Activated CD4-positive, alpha-beta T cell treated with anti-CD3 and anti-CD28 coated beads, Interleukin-2, amount 50 U/mL, for 48 hours (primary cell): ENCODE data around the gene GOLGA2.

Source experiments
- DNase-seq, 2 experiments: peaks; one replicate each; pipeline ENCODE4 v3.0.0-alpha.2; 2020

The GOLGA2 gene, protein sequence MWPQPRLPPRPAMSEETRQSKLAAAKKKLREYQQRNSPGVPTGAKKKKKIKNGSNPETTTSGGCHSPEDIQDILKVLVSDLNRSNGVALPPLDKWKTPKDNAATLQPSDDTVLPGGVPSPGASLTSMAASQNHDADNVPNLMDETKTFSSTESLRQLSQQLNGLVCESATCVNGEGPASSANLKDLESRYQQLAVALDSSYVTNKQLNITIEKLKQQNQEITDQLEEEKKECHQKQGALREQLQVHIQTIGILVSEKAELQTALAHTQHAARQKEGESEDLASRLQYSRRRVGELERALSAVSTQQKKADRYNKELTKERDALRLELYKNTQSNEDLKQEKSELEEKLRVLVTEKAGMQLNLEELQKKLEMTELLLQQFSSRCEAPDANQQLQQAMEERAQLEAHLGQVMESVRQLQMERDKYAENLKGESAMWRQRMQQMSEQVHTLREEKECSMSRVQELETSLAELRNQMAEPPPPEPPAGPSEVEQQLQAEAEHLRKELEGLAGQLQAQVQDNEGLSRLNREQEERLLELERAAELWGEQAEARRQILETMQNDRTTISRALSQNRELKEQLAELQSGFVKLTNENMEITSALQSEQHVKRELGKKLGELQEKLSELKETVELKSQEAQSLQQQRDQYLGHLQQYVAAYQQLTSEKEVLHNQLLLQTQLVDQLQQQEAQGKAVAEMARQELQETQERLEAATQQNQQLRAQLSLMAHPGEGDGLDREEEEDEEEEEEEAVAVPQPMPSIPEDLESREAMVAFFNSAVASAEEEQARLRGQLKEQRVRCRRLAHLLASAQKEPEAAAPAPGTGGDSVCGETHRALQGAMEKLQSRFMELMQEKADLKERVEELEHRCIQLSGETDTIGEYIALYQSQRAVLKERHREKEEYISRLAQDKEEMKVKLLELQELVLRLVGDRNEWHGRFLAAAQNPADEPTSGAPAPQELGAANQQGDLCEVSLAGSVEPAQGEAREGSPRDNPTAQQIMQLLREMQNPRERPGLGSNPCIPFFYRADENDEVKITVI

DNA sequence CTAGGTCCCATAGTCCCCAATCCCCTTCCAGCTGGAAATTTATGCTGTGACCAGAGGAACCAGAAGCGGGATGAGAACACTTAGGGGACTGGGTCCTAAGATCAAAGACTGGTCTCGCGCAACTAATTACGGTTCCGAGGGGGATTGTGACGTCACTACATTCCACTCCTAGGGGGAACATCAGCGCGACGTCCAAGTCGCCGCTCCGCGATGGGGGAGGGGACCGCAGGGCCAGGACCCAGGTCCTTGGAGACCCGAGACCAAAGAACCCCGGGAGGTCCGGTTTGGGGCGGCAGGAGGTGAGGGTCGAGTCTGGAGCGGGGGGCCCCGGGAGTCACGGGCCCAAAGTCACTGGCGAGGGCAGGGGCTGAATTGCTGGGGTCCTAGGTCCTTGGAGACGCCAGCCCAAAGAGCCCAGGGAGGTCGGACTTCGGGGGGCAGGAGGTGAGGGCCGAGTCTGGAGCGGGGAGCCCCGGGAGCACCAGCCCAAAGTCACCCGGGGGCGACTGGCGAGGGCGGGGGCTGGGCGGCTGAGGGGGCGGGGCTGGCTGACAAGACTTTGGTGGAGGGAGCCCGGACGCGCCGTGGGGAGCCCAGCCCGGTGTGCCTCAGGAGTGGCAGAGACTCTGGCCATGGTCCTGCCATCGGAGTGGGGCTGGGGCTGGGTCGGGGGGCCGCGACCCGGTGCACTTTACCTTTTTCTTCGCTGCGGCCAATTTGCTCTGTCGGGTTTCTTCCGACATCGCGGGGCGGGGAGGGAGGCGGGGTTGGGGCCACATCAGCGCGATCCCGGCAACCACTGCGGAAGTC lies at the start of gene GOLGA2:
Gene GOLGA2, minus strand, starts transcription at position 810 of the 810 bp plus-strand sequence. Its CDS starts 31 bp downstream, at position 779.
- no peak for DNase-seq

DNA sequence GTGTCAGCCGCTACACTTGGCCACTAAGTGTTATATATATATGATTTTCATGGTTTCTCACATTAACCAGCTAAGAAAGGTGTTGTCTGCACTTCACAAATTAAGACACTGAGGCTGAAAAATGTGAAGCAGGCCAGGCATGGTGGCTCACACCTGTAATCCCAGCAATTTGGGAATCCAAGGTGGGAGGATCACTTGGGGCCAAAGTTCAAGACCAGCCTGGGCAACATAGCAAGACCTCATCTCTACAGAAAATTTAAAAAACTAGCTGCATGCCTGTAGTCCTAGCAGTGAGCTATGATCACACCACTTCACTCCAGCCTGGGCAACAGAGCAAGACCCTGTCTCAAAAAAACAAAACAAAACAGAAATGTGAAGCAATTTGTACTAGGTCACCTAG lies 48.6 kb upstream of the GOLGA2 start:
- DNase-seq = no peak

DNA sequence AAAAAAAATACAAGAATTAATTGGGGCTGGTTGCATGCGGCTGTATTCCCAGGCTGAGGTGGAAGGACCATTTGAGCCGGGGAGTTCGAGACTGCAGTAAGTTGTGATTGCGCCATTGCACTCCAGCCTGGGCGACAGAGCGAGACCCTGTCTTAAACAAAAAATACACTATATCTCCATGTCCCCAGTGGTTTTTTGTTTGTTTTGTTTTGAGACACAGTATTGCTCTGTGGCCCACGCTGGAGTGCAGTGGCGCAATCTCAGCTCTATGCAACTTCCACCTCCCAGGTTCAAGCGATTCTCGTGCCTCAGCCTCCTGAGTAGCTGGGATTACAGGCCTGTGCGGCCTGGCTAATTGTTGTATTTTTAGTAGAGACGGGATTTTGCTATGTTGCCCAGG lies 48.0 kb upstream of the GOLGA2 start:
- DNase-seq = no peak

DNA sequence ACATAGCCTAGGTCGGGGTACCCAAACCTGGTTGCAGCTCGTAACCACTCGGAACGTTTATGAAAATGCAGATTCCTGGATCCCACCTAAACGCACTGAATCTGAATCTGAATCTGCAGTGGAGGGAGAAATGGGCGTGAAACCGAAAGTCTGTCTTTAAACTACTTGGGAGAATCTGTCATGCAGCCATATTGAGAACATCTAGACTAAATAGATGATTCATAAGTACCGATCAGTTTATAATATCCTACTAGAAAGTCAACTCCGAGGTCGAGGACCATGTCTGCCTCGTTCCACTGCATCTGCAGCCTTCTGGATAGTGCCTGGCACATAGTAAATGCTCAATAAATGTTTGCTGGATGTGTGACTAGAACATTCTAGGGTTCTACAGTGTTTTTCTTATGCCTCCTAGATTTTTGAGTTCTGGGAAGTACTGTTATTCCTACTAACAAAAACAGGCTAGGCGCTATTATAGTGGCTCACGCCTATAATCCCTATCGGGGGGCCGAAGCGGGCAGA lies 47.5 kb upstream of the GOLGA2 start:
- DNase-seq = no peak

DNA sequence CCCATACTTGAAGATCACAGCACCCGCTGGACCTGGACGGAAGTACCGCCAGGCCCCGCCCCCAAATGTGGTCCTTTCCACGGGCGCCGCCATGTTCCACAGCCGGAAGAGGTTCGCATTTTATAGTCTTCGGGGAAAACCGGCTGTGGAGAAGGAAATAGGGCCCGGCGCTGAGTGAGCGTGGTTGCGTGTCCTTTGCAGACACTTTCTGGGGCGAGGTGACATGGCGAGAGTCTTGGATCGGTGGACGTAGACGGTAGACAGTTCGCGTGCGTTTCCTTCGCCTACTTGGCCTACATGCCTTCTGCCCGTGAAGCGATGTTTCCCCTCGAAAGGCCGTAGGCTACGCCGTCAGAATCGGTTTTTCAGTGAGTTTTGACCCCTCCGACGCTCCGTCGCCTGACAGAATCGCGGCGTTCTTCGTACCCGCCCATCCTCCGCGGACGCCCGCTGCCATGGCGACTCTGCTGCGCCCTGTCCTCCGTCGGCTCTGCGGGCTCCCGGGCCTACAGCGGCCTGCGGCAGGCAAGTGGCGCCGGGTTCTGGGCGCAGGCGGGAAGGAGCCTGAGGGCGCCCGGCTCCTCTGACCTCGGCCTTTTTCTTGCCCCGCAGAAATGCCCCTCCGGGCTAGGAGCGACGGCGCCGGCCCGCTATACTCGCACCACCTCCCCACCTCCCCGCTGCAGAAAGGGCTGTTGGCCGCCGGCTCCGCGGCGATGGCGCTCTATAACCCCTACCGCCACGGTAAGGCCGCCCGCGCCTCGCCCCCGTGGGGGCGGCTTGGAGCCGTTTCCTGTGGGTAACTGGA lies 46.8 kb upstream of the GOLGA2 start, which contains the start of the genes COQ4 and TRUB2:
Gene COQ4, plus strand, starts transcription at position 436 of the 808 bp plus-strand sequence. Its CDS starts 20 bp downstream, at position 456.
Gene TRUB2, minus strand, starts transcription at position 44 of the 808 bp plus-strand sequence. Its CDS starts 39 bp downstream, at position 5.
- DNase-seq = peak; percentile 93 to 94

DNA sequence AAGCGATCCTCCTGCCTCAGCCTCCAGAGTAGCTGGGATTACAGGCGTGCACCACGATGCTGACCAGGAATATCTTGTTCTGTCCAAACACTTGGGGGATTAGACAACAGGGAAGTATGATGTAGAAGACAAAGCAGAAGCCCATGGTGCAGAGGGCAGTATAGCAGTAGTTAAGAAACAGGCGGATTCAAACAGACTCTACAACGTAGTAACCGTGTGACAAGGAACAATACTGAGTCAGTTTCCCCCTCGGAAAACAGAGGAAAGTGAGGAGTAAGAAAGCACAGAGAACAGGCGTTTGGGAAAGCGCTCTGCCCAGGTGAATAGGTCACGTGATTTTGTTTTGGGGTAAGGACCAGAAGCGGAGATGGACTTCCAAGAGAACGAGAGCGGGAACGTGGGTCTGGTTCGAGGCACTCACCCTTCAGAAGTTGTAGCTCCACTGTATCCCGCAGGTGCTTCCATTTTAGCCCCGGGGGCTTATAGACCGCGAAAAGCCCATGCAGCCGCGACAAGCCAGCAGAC lies 46.1 kb upstream of the GOLGA2 start:
- no peak for DNase-seq

DNA sequence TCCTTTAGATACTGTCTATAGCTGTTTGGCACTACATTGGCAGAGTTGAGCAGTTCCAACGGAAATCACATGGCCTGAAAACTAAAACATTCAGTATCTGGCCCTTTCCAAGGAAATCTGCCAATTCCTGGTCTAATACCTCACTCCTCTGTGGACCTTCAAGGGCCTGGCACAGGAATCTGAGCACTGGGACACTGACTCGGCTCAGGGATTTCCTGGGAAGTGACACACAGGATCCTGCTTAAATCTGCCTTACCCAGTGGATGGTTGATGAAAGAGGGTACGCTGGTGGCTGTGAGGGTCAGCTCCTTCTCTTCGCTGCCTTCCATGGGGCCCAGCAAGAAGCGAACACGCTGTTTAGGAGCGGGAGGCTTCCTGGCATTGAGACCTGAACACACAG lies 45.5 kb upstream of the GOLGA2 start:
- no peak for DNase-seq

DNA sequence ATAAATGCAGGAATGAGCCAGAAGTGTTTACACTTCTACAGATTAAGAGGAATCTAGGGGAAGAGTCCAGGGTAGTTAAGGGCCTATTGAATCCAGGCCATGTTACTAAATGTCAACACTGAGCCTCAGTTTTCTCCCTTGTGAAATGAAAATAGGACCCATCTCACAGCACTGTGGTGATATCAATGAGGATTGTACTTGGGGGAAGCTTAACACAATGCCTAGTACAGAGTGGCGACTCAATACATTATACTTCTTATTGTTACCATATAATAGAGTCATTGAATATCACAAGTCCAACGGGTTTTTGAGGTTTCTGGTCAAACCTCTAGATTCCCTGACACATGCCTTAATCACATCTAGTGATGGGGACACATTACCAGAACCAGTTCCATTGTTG lies 41.8 kb upstream of the GOLGA2 start:
- DNase-seq = no peak

DNA sequence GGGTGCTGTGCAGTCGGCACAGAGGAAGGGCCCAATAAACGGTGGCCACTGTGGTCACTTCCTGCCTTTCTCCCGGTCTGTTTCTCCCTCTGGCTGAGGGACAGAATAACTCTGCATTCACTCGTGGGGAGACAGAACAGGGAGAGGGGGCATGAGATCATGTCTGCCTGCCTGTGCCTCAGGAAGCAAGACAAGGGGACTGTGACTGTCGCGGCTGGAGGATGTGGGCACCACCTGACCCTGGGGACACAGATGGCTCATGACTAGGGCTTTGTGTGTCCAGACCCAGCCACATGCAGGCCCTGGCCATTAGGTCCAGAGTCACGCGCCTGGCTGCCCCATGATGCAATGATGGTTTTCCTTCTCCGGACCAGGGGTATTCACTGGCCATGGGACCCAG lies 40.6 kb upstream of the GOLGA2 start:
- DNase-seq = no peak

DNA sequence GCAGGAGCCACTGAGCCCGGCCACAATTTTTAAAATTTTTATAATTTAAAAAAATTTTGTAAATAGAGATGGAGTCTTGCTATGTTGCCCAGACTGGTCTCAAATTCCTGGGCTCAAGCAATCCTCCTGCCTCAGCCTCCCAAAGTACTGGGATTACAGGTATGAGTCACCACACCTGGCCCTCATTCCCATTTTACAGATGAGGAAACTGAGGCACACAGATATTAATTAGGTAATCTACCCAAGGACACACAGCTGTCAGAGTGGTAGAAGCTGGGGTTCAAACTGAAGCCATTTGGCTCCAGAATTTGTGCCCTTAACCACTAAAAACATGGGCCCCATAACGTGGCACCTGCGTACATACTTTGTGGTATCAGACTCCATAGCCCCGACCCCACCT lies 38.9 kb upstream of the GOLGA2 start:
- no peak for DNase-seq

DNA sequence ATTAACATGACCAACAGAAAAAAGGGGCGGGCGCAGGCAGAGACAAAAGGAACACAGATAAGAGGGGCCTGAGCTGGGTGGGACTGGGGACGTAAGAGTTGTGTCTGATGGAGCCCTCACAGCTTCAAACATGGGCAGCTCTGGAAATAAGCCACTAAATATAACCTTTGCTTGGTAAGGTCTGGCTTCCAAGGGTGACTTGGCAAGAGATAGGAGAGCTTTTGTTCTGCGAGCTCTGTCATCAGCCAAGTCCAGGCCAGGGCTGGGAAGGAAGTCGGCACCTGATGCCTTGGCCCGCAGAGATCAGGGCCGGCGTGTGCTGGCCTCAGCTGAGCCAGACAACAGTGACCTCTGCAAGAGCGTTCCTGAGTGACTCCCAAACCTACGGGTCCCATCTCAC lies 34.7 kb upstream of the GOLGA2 start:
- no peak for DNase-seq

DNA sequence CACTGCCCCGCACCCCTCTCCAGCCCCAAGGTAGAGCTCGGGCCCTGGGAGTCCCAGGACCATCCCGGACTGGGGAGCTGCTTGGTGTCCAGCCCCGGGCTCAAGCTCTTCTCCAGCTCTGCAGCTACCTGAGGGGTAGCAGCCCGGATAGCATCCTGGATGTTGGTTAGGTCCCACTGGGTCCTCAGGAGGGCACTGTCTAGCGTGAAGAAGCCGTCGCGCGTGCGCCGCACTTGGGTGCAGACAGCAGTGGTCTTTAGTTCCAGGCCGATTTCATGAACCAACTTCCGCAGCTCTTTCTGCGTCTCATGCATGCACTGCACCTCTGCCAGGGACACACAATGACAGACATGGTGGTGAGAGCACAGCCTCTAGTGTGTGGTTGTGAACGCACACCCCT lies 33.7 kb upstream of the GOLGA2 start:
- DNase-seq = no peak

DNA sequence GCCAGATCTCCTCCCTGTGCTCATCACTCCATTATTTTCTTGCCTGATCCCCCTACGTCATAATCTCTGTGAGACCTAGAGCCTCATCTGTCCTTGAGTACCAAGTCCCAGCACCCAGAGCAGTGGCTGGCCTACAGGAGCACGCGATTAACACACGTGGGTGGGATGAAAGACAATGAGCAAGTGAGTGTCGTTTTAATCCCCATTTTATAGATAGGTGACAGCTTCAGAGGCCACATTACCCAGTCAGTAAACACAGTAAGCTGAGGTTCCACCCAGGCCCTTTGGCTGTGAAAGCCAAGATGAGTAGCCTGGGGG lies 29.1 kb upstream of the GOLGA2 start:
- DNase-seq = no peak

DNA sequence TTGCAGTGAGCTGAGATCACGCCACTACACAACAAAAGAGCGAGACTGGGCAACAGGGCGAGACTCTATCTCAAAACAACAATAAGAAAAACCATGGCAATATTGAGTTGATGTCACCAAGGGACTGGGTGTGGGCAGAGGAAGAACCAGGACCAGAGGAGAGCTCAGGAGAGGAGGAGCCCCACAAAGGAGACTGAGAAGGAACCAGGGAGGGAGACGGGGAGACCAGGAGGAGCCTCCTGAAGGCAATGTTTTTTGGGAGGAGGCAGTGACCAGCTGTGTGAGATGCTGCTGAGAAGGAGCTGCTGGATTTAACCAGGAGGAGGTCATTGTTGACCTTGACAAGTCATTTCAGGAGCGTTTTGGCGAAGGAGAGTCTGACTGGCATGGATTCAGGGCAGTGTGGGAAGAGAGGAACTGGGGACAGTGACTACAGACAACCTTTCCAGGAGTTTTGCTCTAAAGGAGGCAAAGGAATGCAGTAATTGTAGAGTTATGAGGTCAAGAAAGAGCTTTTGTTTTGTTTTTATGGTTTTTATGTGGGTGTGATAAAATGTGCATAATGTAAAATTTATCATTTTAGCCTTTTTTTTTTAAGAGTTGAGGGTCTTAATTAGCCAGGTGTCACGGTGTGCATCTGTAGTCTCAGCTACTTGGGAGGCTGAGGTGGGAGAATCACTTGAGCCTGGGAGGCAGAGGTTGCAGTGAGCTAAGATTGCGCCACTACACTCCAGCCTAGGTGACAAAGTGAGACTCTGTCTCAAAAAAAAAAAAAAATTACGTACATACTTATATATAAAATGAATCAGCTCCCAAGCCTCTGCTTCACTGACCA lies 28.5 kb upstream of the GOLGA2 start:
- DNase-seq = no peak

DNA sequence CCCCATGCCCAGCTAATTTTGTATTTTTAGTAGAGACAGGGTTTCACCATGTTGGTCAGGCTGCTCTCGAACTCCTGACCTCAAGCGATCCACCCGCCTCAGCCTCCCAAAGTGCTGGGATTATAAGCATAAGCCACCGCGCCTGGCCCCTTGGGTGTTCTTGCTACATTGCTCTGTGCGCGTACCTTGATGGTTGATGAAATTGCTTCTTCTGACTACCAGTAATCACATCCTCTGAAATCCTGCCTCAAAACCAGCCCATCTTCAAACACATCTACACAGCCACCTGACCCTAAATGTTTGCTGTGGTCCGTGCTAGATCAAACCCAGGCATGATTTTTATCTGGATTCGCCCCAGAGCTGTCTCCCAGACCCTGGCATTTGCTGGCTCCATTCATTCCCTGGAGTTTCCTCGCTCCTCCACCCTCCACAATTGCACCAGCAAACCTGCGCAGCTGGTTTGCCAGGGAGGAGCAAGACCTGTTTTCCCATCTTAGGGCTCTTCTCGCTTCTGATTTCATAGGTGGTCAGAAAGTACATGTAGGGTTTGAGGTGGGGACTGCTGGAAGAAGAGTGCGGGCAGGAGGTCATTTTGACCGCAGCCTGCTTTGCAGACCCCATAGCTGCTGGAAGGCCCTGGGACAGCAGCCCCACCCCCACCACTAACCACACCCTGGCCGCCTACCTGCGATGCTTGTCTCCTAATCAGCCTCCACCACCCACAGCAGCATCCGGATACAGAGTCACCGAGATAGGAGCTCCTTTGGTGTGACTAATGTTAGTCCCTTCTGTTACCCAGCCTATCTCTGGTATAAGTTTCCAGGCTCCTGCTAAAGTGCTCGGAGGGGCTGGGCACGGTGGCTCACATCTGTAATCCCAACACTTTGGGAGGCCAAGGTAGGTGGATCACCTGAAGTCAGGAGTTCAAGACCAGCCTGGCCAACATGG lies 23.0 kb upstream of the GOLGA2 start:
- no peak for DNase-seq

DNA sequence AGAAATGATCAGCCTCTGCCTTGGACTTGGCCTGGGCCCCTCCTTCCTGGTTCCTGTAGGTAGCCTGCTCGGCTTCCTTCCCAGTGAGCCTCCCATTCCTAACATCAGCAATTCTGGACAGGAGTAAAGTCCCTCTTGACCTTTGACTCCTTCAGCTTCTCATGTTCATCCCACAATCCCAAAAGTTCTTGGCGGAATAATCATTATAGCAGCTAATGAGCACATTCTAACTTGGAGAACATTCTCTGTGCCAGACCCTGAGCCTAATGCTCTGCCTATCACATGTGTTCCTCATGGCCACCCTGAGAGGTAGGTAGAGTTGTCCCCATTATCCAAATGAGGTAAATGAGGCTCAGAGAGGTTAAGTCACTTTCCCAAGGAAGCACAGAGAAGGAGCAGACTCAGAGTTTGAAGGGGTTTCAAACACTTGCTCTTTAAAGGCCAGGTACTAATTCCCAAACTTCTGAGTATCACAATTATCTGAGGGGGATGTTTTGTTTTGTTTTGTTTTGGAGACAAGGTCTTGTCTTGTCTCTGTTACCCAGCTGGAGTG lies 21.5 kb upstream of the GOLGA2 start:
- no peak for DNase-seq

DNA sequence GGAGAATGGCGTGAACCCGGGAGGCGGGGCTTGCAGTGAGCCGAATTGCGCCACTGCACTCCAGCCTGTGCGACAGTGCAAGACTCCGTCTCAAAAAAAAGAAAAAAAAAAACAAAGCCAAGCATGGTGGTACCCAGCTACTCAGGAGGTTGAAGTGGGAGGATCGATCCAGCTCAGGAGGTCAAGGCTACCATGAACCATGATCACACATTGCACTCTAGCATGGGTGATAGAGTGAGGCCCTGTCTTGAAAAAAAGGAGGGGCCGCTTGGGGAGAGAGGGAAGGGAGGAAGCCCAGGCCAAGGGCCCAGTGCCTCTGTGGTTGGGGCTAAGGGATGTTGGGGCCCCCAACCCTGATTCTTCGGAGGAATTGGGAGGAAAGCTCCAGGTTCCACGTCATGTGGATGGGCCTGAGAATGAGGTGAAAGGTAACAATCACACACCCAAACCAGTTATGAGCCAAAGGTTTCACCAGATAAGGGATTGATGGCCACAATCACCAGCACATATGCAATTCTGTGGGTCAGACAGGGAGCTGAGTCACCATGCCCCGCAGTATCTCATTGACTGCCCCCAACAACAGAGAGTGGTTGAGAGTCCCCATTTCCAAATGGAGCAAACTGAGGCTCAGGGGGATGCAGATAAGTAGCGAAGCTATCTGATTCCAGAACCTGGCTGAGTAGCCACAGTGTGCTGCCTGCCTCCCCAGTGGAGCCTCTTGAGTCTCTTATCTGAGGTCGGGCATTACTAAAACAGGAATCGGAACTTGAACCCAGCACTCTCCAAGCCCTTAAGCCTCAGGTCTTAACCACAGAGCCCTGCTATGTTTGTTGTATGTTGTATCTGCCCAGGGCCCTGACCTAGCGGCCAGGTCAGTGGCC lies 20.8 kb upstream of the GOLGA2 start:
- DNase-seq = no peak

DNA sequence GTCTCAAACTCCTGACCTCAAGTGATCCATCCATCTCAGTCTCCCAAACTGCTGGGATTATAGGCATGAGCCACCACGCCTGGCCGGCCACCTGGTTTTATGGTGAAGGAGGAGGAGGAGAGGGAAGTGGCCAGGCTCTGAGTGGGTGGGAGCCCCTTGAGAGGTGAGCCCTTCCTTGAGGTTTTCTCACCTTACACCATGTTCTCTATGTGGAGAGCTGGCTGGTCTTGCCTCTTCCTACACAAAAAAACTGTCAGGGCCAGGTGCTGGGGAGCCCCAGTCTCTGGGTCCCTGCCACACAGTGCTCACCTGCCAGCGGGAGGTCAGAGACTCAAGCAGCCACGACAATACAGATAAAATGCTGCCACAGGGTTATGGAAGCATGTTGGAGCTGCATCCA lies 18.3 kb upstream of the GOLGA2 start:
- no peak for DNase-seq
